Skeletal muscle satellite cell (primary cell): ENCODE results near the gene ZNF641.
A peak's percentile ranks its signal among the peaks of the same experiment; 100 is the strongest.
"Not testable (repeated sequence)": the region's sequence is repeated elsewhere in the genome, so short reads cannot be mapped to it uniquely, and the experiment has no call there.

Experiments used
- H3K27me3 ChIP-seq: 2 replicates; pipeline ENCODE4 v1.7.0; 2013; ENCODE audit warnings: low read length; ENCODE audit not compliant: control insufficient read depth, insufficient read depth
- H3K36me3 ChIP-seq: 2 replicates; pipeline ENCODE4 v1.7.0; 2013; ENCODE audit warnings: mild to moderate bottlenecking, control low read depth, low read length; ENCODE audit not compliant: insufficient read depth
- H3K4me1 ChIP-seq: 2 replicates; pipeline ENCODE4 v1.7.0; 2013; ENCODE audit warnings: low read length; ENCODE audit not compliant: control insufficient read depth, insufficient read depth
- H3K4me2 ChIP-seq: 2 replicates; pipeline ENCODE4 v1.7.0; 2013; ENCODE audit warnings: mild to moderate bottlenecking, low read length
- H3K4me3 ChIP-seq: 2 replicates; pipeline ENCODE4 v1.7.0; 2013; ENCODE audit warnings: low read length
- H3K9ac ChIP-seq: 2 replicates; pipeline ENCODE4 v1.7.0; 2013; ENCODE audit warnings: mild to moderate bottlenecking, low read depth, low read length, moderate library complexity
- H3K9me3 ChIP-seq: replicated peaks from 2 replicates; pipeline ENCODE4 v1.7.0; 2013; ENCODE audit warnings: mild to moderate bottlenecking, control low read depth, low read length

The ZNF641 gene

GRCh38 chr12:48333680-48334079 is 17.0 kb downstream of the ZNF641 start:
- H3K9ac ChIP-seq, H3K4me3 ChIP-seq, H3K4me2 ChIP-seq, H3K27me3 ChIP-seq, H3K4me1 ChIP-seq, H3K9me3 ChIP-seq, H3K36me3 ChIP-seq: not testable (repeated sequence)

GRCh38 chr12:48331399-48331798 is 19.3 kb downstream of the ZNF641 start:
- Histone ChIP-seq H3K27me3 (peaks cover 8% of the 10 kb centered on the region), H3K9me3 (no peaks in the 10 kb centered on the region), H3K4me2 (no peak overlapping the region), H3K9ac (no peak overlapping the region), H3K4me1 (no peaks in the 10 kb centered on the region), H3K36me3 (no peaks in the 10 kb centered on the region), H3K4me3 (no peak overlapping the region)

- no peak overlapping the region for H3K4me3 ChIP-seq
- H3K4me2 ChIP-seq: no peak overlapping the region
- H3K9ac ChIP-seq: no peak overlapping the region
- peaks cover 7% of the 10 kb centered on the region for H3K27me3 ChIP-seq
- H3K9me3 ChIP-seq: no peaks in the 10 kb centered on the region
- no peaks in the 10 kb centered on the region for H3K36me3 ChIP-seq
- H3K4me1 ChIP-seq: no peaks in the 10 kb centered on the region
Observed at GRCh38 chr12:48329199-48329939, 21.4 kb downstream of the ZNF641 start.

- H3K27me3 ChIP-seq: peaks cover 5% of the 10 kb centered on the region
- no peaks in the 10 kb centered on the region for H3K36me3 ChIP-seq
- H3K4me2 ChIP-seq: no peak overlapping the region
- no peak overlapping the region for H3K9ac ChIP-seq
- no peaks in the 10 kb centered on the region for H3K9me3 ChIP-seq
- H3K4me3 ChIP-seq: no peak overlapping the region
- no peaks in the 10 kb centered on the region for H3K4me1 ChIP-seq
Observed at GRCh38 chr12:48316491-48316890, 34.2 kb downstream of the ZNF641 start.

- H3K9ac ChIP-seq: no peak overlapping the region
- H3K4me3 ChIP-seq: no peak overlapping the region
- H3K36me3 ChIP-seq: no peaks in the 10 kb centered on the region
- no peaks in the 10 kb centered on the region for H3K4me1 ChIP-seq
- no peak overlapping the region for H3K4me2 ChIP-seq
- no peaks in the 10 kb centered on the region for H3K9me3 ChIP-seq
- peaks cover 6% of the 10 kb centered on the region for H3K27me3 ChIP-seq
Observed at GRCh38 chr12:48311313-48311712, 39.4 kb downstream of the ZNF641 start.

- Histone ChIP-seq H3K9me3 (no peaks in the 10 kb centered on the region), H3K4me3 (no peak overlapping the region), H3K27me3 (peaks cover 9% of the 10 kb centered on the region), H3K4me2 (no peak overlapping the region), H3K36me3 (no peaks in the 10 kb centered on the region), H3K9ac (no peak overlapping the region), H3K4me1 (no peaks in the 10 kb centered on the region)
Observed at GRCh38 chr12:48307269-48307668, 43.5 kb downstream of the ZNF641 start.

- Histone ChIP-seq H3K4me3 (no peak overlapping the region), H3K4me2 (no peak overlapping the region), H3K36me3 (no peaks in the 10 kb centered on the region), H3K9ac (no peak overlapping the region), H3K4me1 (no peaks in the 10 kb centered on the region), H3K9me3 (no peaks in the 10 kb centered on the region), H3K27me3 (peaks cover 3% of the 10 kb centered on the region)
Observed at GRCh38 chr12:48305190-48305589, 45.5 kb downstream of the ZNF641 start.

GRCh38 chr12:48302161-48302911 is 48.4 kb downstream of the ZNF641 start:
- no peak overlapping the region for H3K9ac ChIP-seq
- H3K4me3 ChIP-seq: no peak overlapping the region
- H3K27me3 ChIP-seq: peaks cover 13% of the 10 kb centered on the region
- no peaks in the 10 kb centered on the region for H3K4me1 ChIP-seq
- H3K36me3 ChIP-seq: no peaks in the 10 kb centered on the region
- H3K4me2 ChIP-seq: no peak overlapping the region
- H3K9me3 ChIP-seq: no peaks in the 10 kb centered on the region

- Histone ChIP-seq H3K9ac (no peak overlapping the region), H3K27me3 (peaks cover 13% of the 10 kb centered on the region), H3K4me1 (no peaks in the 10 kb centered on the region), H3K36me3 (no peaks in the 10 kb centered on the region), H3K4me3 (no peak overlapping the region), H3K9me3 (no peaks in the 10 kb centered on the region), H3K4me2 (no peak overlapping the region)
Observed at GRCh38 chr12:48300774-48301173, 49.9 kb downstream of the ZNF641 start.

- H3K9ac ChIP-seq: no peak overlapping the region
- H3K9me3 ChIP-seq: no peaks in the 10 kb centered on the region
- peak overlapping the region; percentile 81 for H3K4me2 ChIP-seq
- H3K4me3 ChIP-seq: peak overlapping the region; percentile 60
- peaks cover 34% of the 10 kb centered on the region for H3K27me3 ChIP-seq
- H3K4me1 ChIP-seq: no peaks in the 10 kb centered on the region
- H3K36me3 ChIP-seq: no peaks in the 10 kb centered on the region
Observed at GRCh38 chr12:48296586-48297282, 54.0 kb downstream of the ZNF641 start.

- peaks cover 43% of the 10 kb centered on the region for H3K27me3 ChIP-seq
- no peaks in the 10 kb centered on the region for H3K9me3 ChIP-seq
- no peaks in the 10 kb centered on the region for H3K36me3 ChIP-seq
- H3K4me1 ChIP-seq: no peaks in the 10 kb centered on the region
- H3K4me3 ChIP-seq: no peak overlapping the region
- no peak overlapping the region for H3K4me2 ChIP-seq
- H3K9ac ChIP-seq: no peak overlapping the region
Observed at GRCh38 chr12:48292040-48292439, 58.7 kb downstream of the ZNF641 start.
